Muscle of leg (tissue), 11 donors: ENCODE measurements around the gene APBA2. TPM values are rescaled to one million over a fixed set of nuclear protein-coding genes. Genes with fewer than 3 reads are reported as not detected.

ENCODE experiments used
- DNase-seq: peaks from one replicate; pipeline ENCODE4 v3.0.0; 2013
- H3K27ac ChIP-seq: one replicate; pipeline ENCODE4 v1.5.1; 2013; ENCODE audit warnings: mild to moderate bottlenecking, low read length, control low read depth
- H3K27me3 ChIP-seq: one replicate; pipeline ENCODE4 v1.6.1; 2013; ENCODE audit warnings: low read length; ENCODE audit not compliant: control insufficient read depth, insufficient read depth
- H3K36me3 ChIP-seq: one replicate; pipeline ENCODE4 v1.6.1; 2013; ENCODE audit warnings: low read length; ENCODE audit not compliant: control insufficient read depth, insufficient read depth
- H3K4me1 ChIP-seq: one replicate; pipeline ENCODE4 v1.6.1; 2013; ENCODE audit warnings: low read length; ENCODE audit not compliant: control insufficient read depth, insufficient read depth
- H3K4me3 ChIP-seq: one replicate; pipeline ENCODE4 v1.5.1; 2013; ENCODE audit warnings: low read length, control low read depth
- H3K9me3 ChIP-seq: replicated peaks from 2 replicates; pipeline ENCODE4 v1.6.1; 2013; ENCODE audit warnings: low read depth, low read length; ENCODE audit not compliant: control insufficient read depth
- WGBS: methylation state at CpG from one replicate; pipeline ENCODE4 v1.1.5; 2013; ENCODE audit warnings: missing lambda C conversion rate; ENCODE audit not compliant: insufficient coverage; 5-methylcytosine and 5-hydroxymethylcytosine counted together
- polyA plus RNA-seq, 8 donors: library from polyadenylated mRNA; unstranded; fragments of 120-200 nt; gene quantifications; one replicate each; pipeline versions ENCODE4 v1.2.1 to v1.2.3, GENCODE V29; 2013; ENCODE audit warnings: inconsistent platforms in 1 of 8, low replicate concordance in 1 of 8; ENCODE audit not compliant: insufficient read length in 8 of 8, insufficient read depth in 1 of 8
- total RNA-seq: library from RNA; stranded (reverse); fragments of 120-200 nt; gene quantifications from one replicate; pipeline ENCODE4 v1.2.4, GENCODE V29; 2013

Gene APBA2
- total and polyA plus RNA-seq, 9 donors: 4.0 to 9.7 (median 5.7) TPM

GRCh38 chr15:29127506-29128430, 242.0 kb downstream of the APBA2 start:
- no peak for DNase-seq
- Histone ChIP-seq H3K4me1 (peaks cover 6% of the 10 kb centered on the region), H3K27ac (no peak overlapping the region), H3K4me3 (no peak overlapping the region), H3K36me3 (no peaks in the 10 kb centered on the region), H3K27me3 (peaks cover 2% of the 10 kb centered on the region), H3K9me3 (no peaks in the 10 kb centered on the region)
- WGBS: 67% methylated on average over 12 of the region's 19 CpGs

GRCh38 chr15:29128671-29129070, 242.9 kb downstream of the APBA2 start:
- H3K36me3 ChIP-seq: no peaks in the 10 kb centered on the region
- DNase-seq: no peak
- H3K4me1 ChIP-seq: peaks cover 8% of the 10 kb centered on the region
- H3K27me3 ChIP-seq: peaks cover 2% of the 10 kb centered on the region
- H3K9me3 ChIP-seq: no peaks in the 10 kb centered on the region
- no peak overlapping the region for H3K27ac ChIP-seq
- H3K4me3 ChIP-seq: no peak overlapping the region
- 96% methylated on average over 3 of the region's 11 CpGs for WGBS

GRCh38 chr15:29129221-29129620, 243.4 kb downstream of the APBA2 start:
- Histone ChIP-seq H3K9me3 (no peaks in the 10 kb centered on the region), H3K27me3 (peaks cover 2% of the 10 kb centered on the region), H3K27ac (no peak overlapping the region), H3K36me3 (no peaks in the 10 kb centered on the region), H3K4me3 (no peak overlapping the region), H3K4me1 (peaks cover 8% of the 10 kb centered on the region)
- no peak for DNase-seq
- 92% methylated on average over 10 of the region's 10 CpGs for WGBS

- Histone ChIP-seq H3K9me3 (no peaks in the 10 kb centered on the region), H3K27me3 (peaks cover 2% of the 10 kb centered on the region), H3K4me1 (peaks cover 14% of the 10 kb centered on the region), H3K36me3 (no peaks in the 10 kb centered on the region), H3K27ac (no peak overlapping the region), H3K4me3 (no peak overlapping the region)
- no peak for DNase-seq
- 75% methylated on average over 6 of the region's 11 CpGs for WGBS
Measured at GRCh38 chr15:29129926-29130325, 244.2 kb downstream of the APBA2 start.

GRCh38 chr15:29130476-29130875, 244.7 kb downstream of the APBA2 start:
- Histone ChIP-seq H3K36me3 (no peaks in the 10 kb centered on the region), H3K9me3 (no peaks in the 10 kb centered on the region), H3K27ac (no peak overlapping the region), H3K4me3 (no peak overlapping the region), H3K27me3 (peaks cover 2% of the 10 kb centered on the region), H3K4me1 (peaks cover 19% of the 10 kb centered on the region)
- WGBS: 13% methylated on average over 1 of the region's 6 CpGs
- no peak for DNase-seq

GRCh38 chr15:29130951-29131839, 245.4 kb downstream of the APBA2 start:
- Histone ChIP-seq H3K4me3 (no peak overlapping the region), H3K4me1 (peaks cover 20% of the 10 kb centered on the region), H3K27ac (no peak overlapping the region), H3K9me3 (no peaks in the 10 kb centered on the region), H3K36me3 (no peaks in the 10 kb centered on the region), H3K27me3 (peaks cover 2% of the 10 kb centered on the region)
- 41% methylated on average over 14 of the region's 19 CpGs for WGBS
- DNase-seq: peak; percentile 74

GRCh38 chr15:29131840-29132420, 246.2 kb downstream of the APBA2 start:
- Histone ChIP-seq H3K27me3 (peaks cover 2% of the 10 kb centered on the region), H3K36me3 (no peaks in the 10 kb centered on the region), H3K9me3 (no peaks in the 10 kb centered on the region), H3K4me1 (peaks cover 20% of the 10 kb centered on the region), H3K27ac (no peak overlapping the region), H3K4me3 (no peak overlapping the region)
- 31% methylated on average over 17 of the region's 23 CpGs for WGBS
- DNase-seq: no peak

- WGBS: 71% methylated on average over 14 of the region's 14 CpGs
- no peak for DNase-seq
Measured at GRCh38 chr15:29132735-29133181, 247.0 kb downstream of the APBA2 start.

GRCh38 chr15:29133321-29133720, 247.5 kb downstream of the APBA2 start:
- Histone ChIP-seq H3K4me3 (no peak overlapping the region), H3K27me3 (no peaks in the 10 kb centered on the region), H3K9me3 (no peaks in the 10 kb centered on the region), H3K27ac (no peak overlapping the region), H3K36me3 (no peaks in the 10 kb centered on the region), H3K4me1 (peaks cover 20% of the 10 kb centered on the region)
- 93% methylated on average over 7 of the region's 8 CpGs for WGBS
- no peak for DNase-seq

More at GRCh38 chr15:29132735-29133181, 247.0 kb downstream of the APBA2 start:
- peaks cover 20% of the 10 kb centered on the region for H3K4me1 ChIP-seq
- H3K27me3 ChIP-seq: no peaks in the 10 kb centered on the region
- no peak overlapping the region for H3K4me3 ChIP-seq
- H3K36me3 ChIP-seq: no peaks in the 10 kb centered on the region
- no peaks in the 10 kb centered on the region for H3K9me3 ChIP-seq
- H3K27ac ChIP-seq: no peak overlapping the region
